Left kidney (tissue), 2 donors: Measurements from ENCODE around the gene ADARB2. TPM values are rescaled to one million over a fixed set of nuclear protein-coding genes. Genes with fewer than 3 reads are reported as not detected.

ENCODE experiments used
- DNase-seq: peaks from one replicate; pipeline ENCODE4 v3.0.0-alpha.2; 2013
- polyA plus RNA-seq: library from polyadenylated mRNA; unstranded; fragments of 120-200 nt; gene quantifications from one replicate; pipeline ENCODE4 v1.2.1, GENCODE V29; 2013; ENCODE audit not compliant: insufficient read length

ADARB2 gene
- polyA plus RNA-seq, 1 donor, result 0.88 TPM

DNA sequence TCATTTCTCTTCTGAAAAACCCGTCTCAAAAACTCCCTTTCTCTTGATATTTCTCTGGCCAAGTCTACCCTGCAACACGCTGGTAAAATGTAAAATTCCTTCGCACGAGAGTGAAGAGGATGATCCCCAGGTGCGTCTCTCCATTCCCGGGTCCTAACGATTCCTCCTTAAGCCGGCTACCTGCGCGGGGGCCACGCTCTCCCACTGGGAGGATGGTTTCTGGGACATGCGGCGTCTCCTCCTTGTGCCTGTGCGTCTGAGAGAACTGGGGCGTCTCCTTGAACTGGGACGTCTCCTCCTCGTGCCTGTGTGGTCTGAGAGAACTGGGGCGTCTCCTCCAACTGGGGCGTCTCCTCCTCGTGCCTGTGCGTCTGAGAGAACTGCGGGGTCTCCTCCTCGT, 531.2 kb downstream of the ADARB2 start:
- DNase-seq, result no peak

- no peak for DNase-seq
Measured at GRCh38 chr10:1205450-1206030, 531.8 kb downstream of the ADARB2 start.

GRCh38 chr10:1204434-1205326, 532.6 kb downstream of the ADARB2 start:
- no peak for DNase-seq

DNA sequence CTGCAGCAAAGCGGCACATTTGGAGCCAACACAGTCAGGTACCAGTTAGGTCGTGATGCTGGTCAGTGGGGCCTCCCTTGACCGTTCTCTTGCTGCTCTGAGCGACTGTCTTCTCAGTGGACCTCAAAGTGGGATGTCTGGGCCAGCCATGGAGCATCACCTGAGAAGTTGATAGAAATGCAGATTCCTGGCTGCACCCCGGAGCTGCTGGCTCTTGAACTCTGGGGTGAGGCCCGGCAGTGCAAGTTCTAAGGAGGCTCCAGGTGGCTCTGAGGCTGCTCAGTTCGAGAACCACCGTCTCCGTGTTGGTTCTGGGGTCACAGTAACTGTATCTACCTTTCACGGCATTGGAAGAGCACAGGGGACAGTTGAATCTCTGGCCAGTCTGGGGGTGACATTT, 533.6 kb downstream of the ADARB2 start:
- no peak for DNase-seq

GRCh38 chr10:1203216-1203615, 534.1 kb downstream of the ADARB2 start:
- no peak for DNase-seq

GRCh38 chr10:1202343-1202742, 535.0 kb downstream of the ADARB2 start:
- no peak for DNase-seq

- no peak for DNase-seq
Measured at GRCh38 chr10:1200866-1201807, 536.2 kb downstream of the ADARB2 start.

- DNase-seq, result no peak
Measured at GRCh38 chr10:1199897-1200721, 537.2 kb downstream of the ADARB2 start.

GRCh38 chr10:1199345-1199673, 538.0 kb downstream of the ADARB2 start:
- no peak for DNase-seq

GRCh38 chr10:1198453-1199344, 538.6 kb downstream of the ADARB2 start:
- DNase-seq, result no peak

- DNase-seq, result no peak
Measured at GRCh38 chr10:1197384-1197783, 539.9 kb downstream of the ADARB2 start.

- no peak for DNase-seq
Measured at GRCh38 chr10:1196656-1197055, 540.7 kb downstream of the ADARB2 start.

GRCh38 chr10:1195828-1196227, 541.5 kb downstream of the ADARB2 start:
- no peak for DNase-seq

DNA sequence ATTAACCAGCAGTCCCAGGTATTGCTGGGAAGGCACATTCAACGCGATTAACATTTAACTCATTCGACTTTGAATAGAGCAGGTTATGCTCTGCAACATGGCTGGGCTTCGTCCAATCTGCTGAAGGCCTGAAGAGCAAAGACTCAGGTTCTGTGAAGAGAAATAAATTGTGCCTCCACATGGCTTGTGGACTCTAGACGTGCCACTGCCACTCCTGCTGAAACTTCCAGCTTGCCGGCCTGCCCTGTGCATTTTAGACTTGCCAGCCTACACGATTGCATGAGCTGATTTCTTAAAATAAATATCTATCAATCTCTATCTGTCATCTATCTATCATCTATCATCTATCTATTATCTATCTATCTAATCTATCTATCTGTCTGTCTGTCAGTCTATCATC, 543.2 kb downstream of the ADARB2 start:
- no peak for DNase-seq

DNA sequence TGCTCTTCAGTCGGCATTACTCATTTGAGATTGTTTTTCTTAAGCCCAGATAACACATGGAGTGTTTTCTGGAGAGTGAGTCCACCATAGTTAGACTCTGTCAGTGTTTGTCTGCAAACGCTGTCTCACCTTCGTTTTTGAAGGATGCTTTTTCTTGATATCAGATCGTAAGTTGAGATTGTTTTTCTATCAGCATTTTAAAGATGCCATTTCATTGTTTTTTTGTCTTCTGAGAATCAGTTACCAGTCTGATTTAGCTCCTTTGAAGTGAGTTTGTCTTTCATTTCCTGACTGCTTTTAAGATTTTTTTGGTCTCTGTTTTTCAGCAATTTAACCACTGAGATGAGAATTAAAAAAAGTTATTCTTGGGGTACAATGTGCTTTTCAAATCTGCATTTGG, 543.8 kb downstream of the ADARB2 start:
- no peak for DNase-seq

DNA sequence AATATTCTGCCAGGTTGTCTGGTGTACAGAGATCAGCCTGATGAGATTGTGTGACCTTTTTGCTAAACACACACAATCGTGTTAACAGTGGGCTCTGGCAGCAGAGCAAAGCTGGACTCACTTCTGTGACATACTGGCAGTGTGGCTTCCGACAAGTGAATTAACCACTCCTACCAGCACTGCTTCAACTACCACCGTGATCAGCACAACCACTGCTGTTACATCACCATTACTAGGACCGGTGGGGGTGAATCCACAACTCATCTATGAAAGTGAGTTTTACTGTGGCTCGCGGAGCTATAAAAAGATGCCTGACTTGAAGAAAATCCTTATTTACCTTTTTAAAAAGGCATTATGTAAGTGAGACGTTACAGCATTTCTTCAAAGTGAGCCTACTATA, 545.6 kb downstream of the ADARB2 start:
- no peak for DNase-seq

DNA sequence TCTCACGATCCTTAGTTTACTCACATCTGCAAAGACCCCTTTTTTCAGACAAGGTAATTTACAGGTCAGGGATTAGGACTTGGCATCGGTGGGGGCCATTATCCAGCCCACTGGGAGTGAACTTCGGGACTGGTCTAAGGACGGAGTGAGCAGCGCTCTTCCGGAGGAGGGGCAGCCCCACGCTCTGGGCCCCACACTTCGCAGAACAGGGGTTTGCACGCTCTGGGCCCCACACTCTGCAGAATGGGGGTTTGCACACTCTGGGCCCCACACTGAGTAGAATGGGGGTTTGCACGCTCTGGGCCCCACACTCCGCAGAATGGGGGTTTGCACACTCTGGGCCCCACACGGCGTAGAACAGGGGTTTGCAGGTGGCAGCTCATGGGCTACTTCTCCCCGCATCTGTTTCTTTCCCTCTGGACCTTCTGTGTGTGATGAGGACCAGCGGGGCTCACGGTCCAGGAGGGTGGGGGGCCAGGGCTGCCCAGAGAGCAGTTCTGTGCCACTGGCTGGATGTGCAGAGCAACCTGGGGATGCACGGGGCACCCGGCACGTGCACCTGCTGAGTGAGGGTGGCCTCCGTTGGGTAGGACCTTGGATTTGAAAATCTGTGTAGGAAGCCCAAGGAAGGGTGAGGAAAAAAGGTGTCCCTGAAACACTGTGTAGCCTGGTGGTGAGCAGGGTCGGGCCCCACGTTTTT, 546.4 kb downstream of the ADARB2 start:
- no peak for DNase-seq

GRCh38 chr10:1190052-1190395, 547.3 kb downstream of the ADARB2 start:
- no peak for DNase-seq

- no peak for DNase-seq
Measured at GRCh38 chr10:1189166-1190051, 547.9 kb downstream of the ADARB2 start.
